Measurements from ENCODE around the gene SPACA1. TPM values are rescaled to one million over a fixed set of nuclear protein-coding genes. Genes with fewer than 3 reads are reported as not detected.
A peak's percentile ranks its signal among the peaks of the same experiment; 100 is the strongest.

SPACA1 gene
- polyA plus RNA-seq, 1 donor from 2014 or later: not detected

DNA sequence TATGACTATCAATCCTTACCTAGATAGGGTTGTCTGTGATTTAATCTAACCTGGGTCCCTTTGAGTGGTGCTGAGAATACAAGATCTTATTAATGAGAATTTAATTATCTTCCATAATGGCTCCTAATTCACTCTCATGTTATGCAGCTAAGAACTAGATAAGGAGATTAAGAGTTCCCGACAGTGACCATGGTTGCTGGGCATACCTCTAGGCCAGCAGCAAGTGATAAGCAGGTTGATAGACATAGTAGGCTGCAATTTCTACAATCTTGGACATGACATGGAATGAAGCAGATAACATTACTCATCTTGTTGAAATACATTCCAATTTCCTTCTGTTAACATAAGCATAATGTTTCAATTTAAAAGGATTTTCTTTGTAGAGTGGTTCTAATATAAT is 27.1 kb downstream of the SPACA1 start:
- no peaks in the 10 kb centered on the region for H3F3A ChIP-seq (ENCODE audit: insufficient read depth, low read length, poor library complexity, severe bottlenecking)
- no peak overlapping the region for H2AFZ ChIP-seq (ENCODE audit: low read depth, low read length)
- no peak overlapping the region for H3K27ac ChIP-seq (ENCODE audit: low read length)
- H4K20me1 ChIP-seq (ENCODE audit: insufficient read depth): no peaks in the 10 kb centered on the region
- H3K36me3 ChIP-seq (ENCODE audit: insufficient read depth, low read length): no peaks in the 10 kb centered on the region
- no peaks in the 10 kb centered on the region for H3K27me3 ChIP-seq (ENCODE audit: insufficient read depth, low read depth, low read length)
- no peaks in the 10 kb centered on the region for H3K9me3 ChIP-seq (ENCODE audit: low read length)
- peak overlapping the region; percentile 11 for H3K4me2 ChIP-seq (ENCODE audit: low read length)
- no peak overlapping the region for H3K4me3 ChIP-seq (ENCODE audit: low read length)
- no peak for TF ChIP-seq EZH2 (IDR thresholded peaks at IDR 0.05; ENCODE audit: borderline replicate concordance, insufficient read depth, low read length, poor library complexity, severe bottlenecking)
- no peak for TF ChIP-seq MXI1 (conservative IDR thresholded peaks at IDR 0.05; ENCODE audit: poor library complexity, severe bottlenecking)
- TF ChIP-seq TAF1 (IDR thresholded peaks at IDR 0.05; ENCODE audit: low read depth): no peak
- no peak for TF ChIP-seq EP300 (conservative IDR thresholded peaks at IDR 0.05; ENCODE audit: poor library complexity, severe bottlenecking)
- TF ChIP-seq, protein P1, sequence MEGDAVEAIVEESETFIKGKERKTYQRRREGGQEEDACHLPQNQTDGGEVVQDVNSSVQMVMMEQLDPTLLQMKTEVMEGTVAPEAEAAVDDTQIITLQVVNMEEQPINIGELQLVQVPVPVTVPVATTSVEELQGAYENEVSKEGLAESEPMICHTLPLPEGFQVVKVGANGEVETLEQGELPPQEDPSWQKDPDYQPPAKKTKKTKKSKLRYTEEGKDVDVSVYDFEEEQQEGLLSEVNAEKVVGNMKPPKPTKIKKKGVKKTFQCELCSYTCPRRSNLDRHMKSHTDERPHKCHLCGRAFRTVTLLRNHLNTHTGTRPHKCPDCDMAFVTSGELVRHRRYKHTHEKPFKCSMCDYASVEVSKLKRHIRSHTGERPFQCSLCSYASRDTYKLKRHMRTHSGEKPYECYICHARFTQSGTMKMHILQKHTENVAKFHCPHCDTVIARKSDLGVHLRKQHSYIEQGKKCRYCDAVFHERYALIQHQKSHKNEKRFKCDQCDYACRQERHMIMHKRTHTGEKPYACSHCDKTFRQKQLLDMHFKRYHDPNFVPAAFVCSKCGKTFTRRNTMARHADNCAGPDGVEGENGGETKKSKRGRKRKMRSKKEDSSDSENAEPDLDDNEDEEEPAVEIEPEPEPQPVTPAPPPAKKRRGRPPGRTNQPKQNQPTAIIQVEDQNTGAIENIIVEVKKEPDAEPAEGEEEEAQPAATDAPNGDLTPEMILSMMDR (IDR thresholded peaks at IDR 0.05; ENCODE audit: poor library complexity, severe bottlenecking): no peak
- TF ChIP-seq, protein P2, sequence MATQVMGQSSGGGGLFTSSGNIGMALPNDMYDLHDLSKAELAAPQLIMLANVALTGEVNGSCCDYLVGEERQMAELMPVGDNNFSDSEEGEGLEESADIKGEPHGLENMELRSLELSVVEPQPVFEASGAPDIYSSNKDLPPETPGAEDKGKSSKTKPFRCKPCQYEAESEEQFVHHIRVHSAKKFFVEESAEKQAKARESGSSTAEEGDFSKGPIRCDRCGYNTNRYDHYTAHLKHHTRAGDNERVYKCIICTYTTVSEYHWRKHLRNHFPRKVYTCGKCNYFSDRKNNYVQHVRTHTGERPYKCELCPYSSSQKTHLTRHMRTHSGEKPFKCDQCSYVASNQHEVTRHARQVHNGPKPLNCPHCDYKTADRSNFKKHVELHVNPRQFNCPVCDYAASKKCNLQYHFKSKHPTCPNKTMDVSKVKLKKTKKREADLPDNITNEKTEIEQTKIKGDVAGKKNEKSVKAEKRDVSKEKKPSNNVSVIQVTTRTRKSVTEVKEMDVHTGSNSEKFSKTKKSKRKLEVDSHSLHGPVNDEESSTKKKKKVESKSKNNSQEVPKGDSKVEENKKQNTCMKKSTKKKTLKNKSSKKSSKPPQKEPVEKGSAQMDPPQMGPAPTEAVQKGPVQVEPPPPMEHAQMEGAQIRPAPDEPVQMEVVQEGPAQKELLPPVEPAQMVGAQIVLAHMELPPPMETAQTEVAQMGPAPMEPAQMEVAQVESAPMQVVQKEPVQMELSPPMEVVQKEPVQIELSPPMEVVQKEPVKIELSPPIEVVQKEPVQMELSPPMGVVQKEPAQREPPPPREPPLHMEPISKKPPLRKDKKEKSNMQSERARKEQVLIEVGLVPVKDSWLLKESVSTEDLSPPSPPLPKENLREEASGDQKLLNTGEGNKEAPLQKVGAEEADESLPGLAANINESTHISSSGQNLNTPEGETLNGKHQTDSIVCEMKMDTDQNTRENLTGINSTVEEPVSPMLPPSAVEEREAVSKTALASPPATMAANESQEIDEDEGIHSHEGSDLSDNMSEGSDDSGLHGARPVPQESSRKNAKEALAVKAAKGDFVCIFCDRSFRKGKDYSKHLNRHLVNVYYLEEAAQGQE (IDR thresholded peaks at IDR 0.05; ENCODE audit: borderline replicate concordance): no peak
- no peak for TF ChIP-seq POLR2AphosphoS5 (IDR thresholded peaks at IDR 0.05)
- no peak for TF ChIP-seq SMC3 (conservative IDR thresholded peaks at IDR 0.05; ENCODE audit: poor library complexity)
- no peak for TF ChIP-seq RAD21 (conservative IDR thresholded peaks at IDR 0.05)
- no peak overlapping the region for H3K9ac ChIP-seq (ENCODE audit: low read length)
- H3K79me2 ChIP-seq (replicated peaks; ENCODE audit: insufficient read depth, low read length): no peaks in the 10 kb centered on the region
- no peaks in the 10 kb centered on the region for H3K9me2 ChIP-seq (ENCODE audit: insufficient read depth, low read length)

DNA sequence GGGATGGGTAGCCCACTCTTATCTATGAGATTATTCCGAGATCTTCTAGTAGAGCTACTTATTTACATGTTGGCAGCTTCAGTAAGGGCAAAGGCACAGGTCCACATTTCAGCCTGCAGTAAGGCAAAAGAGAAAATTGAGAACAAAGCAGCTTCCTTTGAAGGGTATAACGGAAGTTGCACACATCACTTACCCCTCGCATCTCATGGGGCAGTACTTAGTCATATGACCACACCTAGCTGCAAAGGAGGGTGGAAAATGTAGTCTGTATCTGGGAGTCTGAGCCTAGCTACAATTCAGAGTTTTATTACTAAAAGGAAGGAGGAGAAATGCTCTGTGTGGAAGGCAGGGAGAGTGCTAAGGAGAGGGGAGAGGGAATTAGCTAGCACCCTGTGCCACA is 29.7 kb downstream of the SPACA1 start:
- H4K20me1 ChIP-seq (ENCODE audit: insufficient read depth): no peaks in the 10 kb centered on the region
- no peaks in the 10 kb centered on the region for H3K79me2 ChIP-seq (replicated peaks; ENCODE audit: insufficient read depth, low read length)
- H3K9ac ChIP-seq (ENCODE audit: low read length): no peak overlapping the region
- no peak for TF ChIP-seq SMC3 (conservative IDR thresholded peaks at IDR 0.05; ENCODE audit: poor library complexity)
- TF ChIP-seq TAF1 (IDR thresholded peaks at IDR 0.05; ENCODE audit: low read depth): no peak
- TF ChIP-seq EP300 (conservative IDR thresholded peaks at IDR 0.05; ENCODE audit: poor library complexity, severe bottlenecking): no peak
- no peak for TF ChIP-seq EZH2 (IDR thresholded peaks at IDR 0.05; ENCODE audit: borderline replicate concordance, insufficient read depth, low read length, poor library complexity, severe bottlenecking)
- TF ChIP-seq MXI1 (conservative IDR thresholded peaks at IDR 0.05; ENCODE audit: poor library complexity, severe bottlenecking): no peak
- TF ChIP-seq RAD21 (conservative IDR thresholded peaks at IDR 0.05): no peak
- TF ChIP-seq POLR2AphosphoS5 (IDR thresholded peaks at IDR 0.05): no peak
- TF ChIP-seq, protein P1 (IDR thresholded peaks at IDR 0.05; ENCODE audit: poor library complexity, severe bottlenecking): no peak
- TF ChIP-seq, protein P2 (IDR thresholded peaks at IDR 0.05; ENCODE audit: borderline replicate concordance): no peak
- no peaks in the 10 kb centered on the region for H3K27me3 ChIP-seq (ENCODE audit: insufficient read depth, low read depth, low read length)
- no peaks in the 10 kb centered on the region for H3K36me3 ChIP-seq (ENCODE audit: insufficient read depth, low read length)
- H3K9me2 ChIP-seq (ENCODE audit: insufficient read depth, low read length): no peaks in the 10 kb centered on the region
- H3K27ac ChIP-seq (ENCODE audit: low read length): no peak overlapping the region
- no peak overlapping the region for H3K4me3 ChIP-seq (ENCODE audit: low read length)
- H3F3A ChIP-seq (ENCODE audit: insufficient read depth, low read length, poor library complexity, severe bottlenecking): no peaks in the 10 kb centered on the region
- no peaks in the 10 kb centered on the region for H3K9me3 ChIP-seq (ENCODE audit: low read length)
- H3K4me2 ChIP-seq (ENCODE audit: low read length): no peak overlapping the region
- H2AFZ ChIP-seq (ENCODE audit: low read depth, low read length): no peak overlapping the region
